Measurements from ENCODE around the gene PGAM2. TPM values are rescaled to one million over a fixed set of nuclear protein-coding genes. Genes with fewer than 3 reads are reported as not detected.

The PGAM2 gene
- total RNA-seq, 1 experiment from 2014 or later: 0.27 TPM

- RAD21 ChIA-PET (ENCODE audit: low non-redundant PET in 1 of 2, low total read pairs in 2 of 2, uncharacterized antibody in 2 of 2, unreplicated experiment in 2 of 2): no interaction called here
- H3K4me1 ChIP-seq (ENCODE audit: control insufficient read depth in 1 of 2, insufficient read depth in 2 of 2, low read length in 2 of 2): peaks cover 11 to 33% of the 10 kb centered on the region in 2 experiments
- DNase-seq (ENCODE audit: low read depth, low spot score): no peak
- H3K9me3 ChIP-seq (ENCODE audit: control insufficient read depth in 1 of 2, insufficient read depth in 1 of 2, low read depth in 1 of 2, low read length in 2 of 2): no peaks in the 10 kb centered on the region
- POLR2A ChIA-PET: no interaction called here
- no TSS peak for BruUV-seq (replicated peaks)
- H3K36me3 ChIP-seq (ENCODE audit: control insufficient read depth in 1 of 2, insufficient read depth in 2 of 2, low read length in 2 of 2): peaks cover 9 to 16% of the 10 kb centered on the region in 2 experiments; a peak in 3 of 4 replicates
- H3K4me2 ChIP-seq (ENCODE audit: low read length): peak overlapping the region; percentile 70
- CTCF ChIA-PET: interaction anchor here (1.3 to 1.7 kb wide), 3 partner anchors 10 to 169 kb away, joined by 5 to 8 read pairs (median 6); no protein-coding TSS in a partner anchor
- H3K79me2 ChIP-seq (ENCODE audit: insufficient read depth, low read length): no peaks in the 10 kb centered on the region
- no peak for ATAC-seq
- no peak overlapping the region for H3K4me3 ChIP-seq (replicated peaks in 1 of 2; ENCODE audit: low read depth in 1 of 2, low read length in 2 of 2)
- peak overlapping the region; percentile 45; the same call in 1 of the 2 replicates for H3K27ac ChIP-seq (ENCODE audit: low read depth, low read length)
- H4K20me1 ChIP-seq (ENCODE audit: insufficient read depth): no peaks in the 10 kb centered on the region
- 0 out of 2 replicates have a peak overlapping the region, but pooled peaks have one; percentile 11 for H3K9ac ChIP-seq (ENCODE audit: low read length)
- TF ChIP-seq JUND (IDR thresholded peaks at IDR 0.05) (0 out of 2 replicates have a peak, but pooled peaks have one; percentile 8), MAX (IDR thresholded peaks at IDR 0.05) (no peak)
- H3K9me2 ChIP-seq (ENCODE audit: insufficient read depth): no peaks in the 10 kb centered on the region
- H2AFZ ChIP-seq (ENCODE audit: low read depth, low read length, poor library complexity, severe bottlenecking): no peak overlapping the region
- no peaks in the 10 kb centered on the region for H3K27me3 ChIP-seq (ENCODE audit: insufficient read depth, low read length)
- intact Hi-C loops (cut with micrococcal nuclease): loop anchor here (1.0 kb wide), 1 partner anchor 124 kb away; no protein-coding TSS in a partner anchor
These were observed 6.5 kb upstream of the PGAM2 start for GRCh38 chr7:44071726-44072363.

- no peak for ATAC-seq
- H4K20me1 ChIP-seq (ENCODE audit: insufficient read depth): no peaks in the 10 kb centered on the region
- no peak overlapping the region for H2AFZ ChIP-seq (ENCODE audit: low read depth, low read length, poor library complexity, severe bottlenecking)
- no peak overlapping the region for H3K9ac ChIP-seq (ENCODE audit: low read length)
- no peaks in the 10 kb centered on the region for H3K9me2 ChIP-seq (ENCODE audit: insufficient read depth)
- no TSS peak for BruUV-seq (replicated peaks)
- DNase-seq (ENCODE audit: low read depth, low spot score): no peak
- no peak overlapping the region for H3K4me2 ChIP-seq (ENCODE audit: low read length)
- ChIA-PET POLR2A (no interaction called here), RAD21 (ENCODE audit: low non-redundant PET in 1 of 2, low total read pairs in 2 of 2, uncharacterized antibody in 2 of 2, unreplicated experiment in 2 of 2) (no interaction called here), CTCF (interaction anchor here (0.8 kb wide), 1 partner anchor 128 kb away, joined by 3 read pairs; no protein-coding TSS in a partner anchor)
- no peak overlapping the region for H3K27ac ChIP-seq (ENCODE audit: low read depth, low read length)
- no peak overlapping the region for H3K4me3 ChIP-seq (replicated peaks in 1 of 2; ENCODE audit: low read depth in 1 of 2, low read length in 2 of 2)
- H3K4me1 ChIP-seq (ENCODE audit: control insufficient read depth in 1 of 2, insufficient read depth in 2 of 2, low read length in 2 of 2): peaks cover 11 to 32% of the 10 kb centered on the region in 2 experiments
- H3K9me3 ChIP-seq (ENCODE audit: control insufficient read depth in 1 of 2, insufficient read depth in 1 of 2, low read depth in 1 of 2, low read length in 2 of 2): no peaks in the 10 kb centered on the region
- intact Hi-C loops (cut with micrococcal nuclease): no loop called here
- TF ChIP-seq ZFX (IDR thresholded peaks at IDR 0.05) (no peak), RAD21 (IDR thresholded peaks at IDR 0.05; ENCODE audit: low read depth) (no peak), CTCF (IDR thresholded peaks at IDR 0.05 in 2 of 3, conservative IDR thresholded peaks at IDR 0.05 in 1 of 3; ENCODE audit: borderline replicate concordance in 1 of 3, insufficient read depth in 1 of 3, low read depth in 2 of 3, low read length in 2 of 3) (no peak), CEBPB (IDR thresholded peaks at IDR 0.05; ENCODE audit: low read depth) (no peak), SRF (IDR thresholded peaks at IDR 0.05; ENCODE audit: low read depth) (no peak), POLR2A (IDR thresholded peaks at IDR 0.05; ENCODE audit: borderline replicate concordance, extremely low read depth, insufficient read depth, insufficient read length) (no peak), ZNF274 (IDR thresholded peaks at IDR 0.05; ENCODE audit: low read depth, low read length) (no peak), EGR1 (IDR thresholded peaks at IDR 0.05; ENCODE audit: low read depth) (no peak), TCF7L2 (IDR thresholded peaks at IDR 0.05; ENCODE audit: borderline replicate concordance, extremely low read depth, insufficient read depth, insufficient read length) (no peak), YY1 (IDR thresholded peaks at IDR 0.05; ENCODE audit: extremely low read depth, insufficient replicate concordance, low read depth, low read length) (no peak)
- no peaks in the 10 kb centered on the region for H3K79me2 ChIP-seq (ENCODE audit: insufficient read depth, low read length)
- no peaks in the 10 kb centered on the region for H3K27me3 ChIP-seq (ENCODE audit: insufficient read depth, low read length)
- H3K36me3 ChIP-seq (ENCODE audit: control insufficient read depth in 1 of 2, insufficient read depth in 2 of 2, low read length in 2 of 2): peaks cover 0 to 9% of the 10 kb centered on the region in 2 experiments; a peak in 2 of 4 replicates
These were observed 2.7 kb upstream of the PGAM2 start for GRCh38 chr7:44068054-44068453.

Data from HCT116 (cell line).